ENCODE results near the gene URB1.

The URB1 gene

DNA sequence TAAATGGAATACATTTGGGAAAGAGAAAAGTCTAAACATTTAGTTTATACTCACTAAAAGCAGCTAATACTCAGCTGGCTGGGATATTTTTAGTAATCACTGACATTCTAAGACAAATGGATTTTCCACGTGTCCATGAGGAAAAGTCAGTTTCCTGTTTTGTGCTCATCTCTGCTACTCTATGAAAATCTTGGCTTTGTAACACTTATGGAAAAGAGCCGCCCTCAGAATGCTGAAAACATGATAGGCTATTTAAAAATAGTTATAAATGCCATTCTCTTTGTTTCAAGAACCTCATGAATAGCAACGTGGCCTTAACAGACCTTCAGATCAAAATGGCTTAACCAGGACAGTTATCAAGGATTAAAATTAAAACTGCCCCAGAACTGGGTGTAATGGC lies 64.2 kb downstream of the URB1 start:
- Histone ChIP-seq H3F3A (ENCODE audit: insufficient read depth) (no peaks in the 10 kb centered on the region), H2AFZ (ENCODE audit: low read depth, low read length, severe bottlenecking) (no peak overlapping the region), H3K4me2 (ENCODE audit: low read depth, low read length, poor library complexity, severe bottlenecking) (no peak overlapping the region), H3K27me3 (ENCODE audit: low read length) (no peaks in the 10 kb centered on the region), H4K20me1 (ENCODE audit: low read depth, low read length) (no peaks in the 10 kb centered on the region), H3K9me2 (replicated peaks; ENCODE audit: insufficient read depth, low read length) (no peaks in the 10 kb centered on the region), H3K9ac (ENCODE audit: low read length) (no peak overlapping the region), H3K36me3 (ENCODE audit: low read length) (peaks cover 25% of the 10 kb centered on the region; the same call in 1 of the 2 replicates), H3K79me2 (ENCODE audit: insufficient read depth, low read length) (no peaks in the 10 kb centered on the region), H3K9me3 (ENCODE audit: insufficient read depth, low read length) (no peaks in the 10 kb centered on the region), H3K27ac (ENCODE audit: low read depth, low read length) (no peak overlapping the region), H3K4me3 (ENCODE audit: insufficient read depth, low read length, poor library complexity, severe bottlenecking) (no peak overlapping the region)
- TF ChIP-seq CTCF (IDR thresholded peaks at IDR 0.05; ENCODE audit: insufficient read depth, low read length, poor library complexity, severe bottlenecking) = no peak
- TF ChIP-seq EZH2phosphoT487 (conservative IDR thresholded peaks at IDR 0.05; ENCODE audit: low read length) = no peak

- Histone ChIP-seq H3K4me2 (ENCODE audit: low read depth, low read length, poor library complexity, severe bottlenecking) (no peak overlapping the region), H3K79me2 (ENCODE audit: insufficient read depth, low read length) (no peaks in the 10 kb centered on the region), H3K36me3 (ENCODE audit: low read length) (peaks cover 17% of the 10 kb centered on the region; the same call in 1 of the 2 replicates), H3F3A (ENCODE audit: insufficient read depth) (no peaks in the 10 kb centered on the region), H2AFZ (ENCODE audit: low read depth, low read length, severe bottlenecking) (no peak overlapping the region), H3K9ac (ENCODE audit: low read length) (no peak overlapping the region), H3K4me3 (ENCODE audit: insufficient read depth, low read length, poor library complexity, severe bottlenecking) (no peak overlapping the region), H3K9me2 (replicated peaks; ENCODE audit: insufficient read depth, low read length) (no peaks in the 10 kb centered on the region), H3K27me3 (ENCODE audit: low read length) (no peaks in the 10 kb centered on the region), H4K20me1 (ENCODE audit: low read depth, low read length) (no peaks in the 10 kb centered on the region), H3K27ac (ENCODE audit: low read depth, low read length) (no peak overlapping the region), H3K9me3 (ENCODE audit: insufficient read depth, low read length) (no peaks in the 10 kb centered on the region)
- TF ChIP-seq EZH2phosphoT487 (conservative IDR thresholded peaks at IDR 0.05; ENCODE audit: low read length) = no peak
These were observed 67.1 kb downstream of the URB1 start for GRCh38 chr21:32325706-32326105.

- H3K4me3 ChIP-seq (ENCODE audit: insufficient read depth, low read length, poor library complexity, severe bottlenecking) = no peak overlapping the region
- H3K9ac ChIP-seq (ENCODE audit: low read length) = no peak overlapping the region
- H4K20me1 ChIP-seq (ENCODE audit: low read depth, low read length) = no peaks in the 10 kb centered on the region
- H2AFZ ChIP-seq (ENCODE audit: low read depth, low read length, severe bottlenecking) = no peak overlapping the region
- no peaks in the 10 kb centered on the region for H3K9me3 ChIP-seq (ENCODE audit: insufficient read depth, low read length)
- peaks cover 15% of the 10 kb centered on the region; the same call in 1 of the 2 replicates for H3K36me3 ChIP-seq (ENCODE audit: low read length)
- TF ChIP-seq CTCF (IDR thresholded peaks at IDR 0.05; ENCODE audit: insufficient read depth, low read length, poor library complexity, severe bottlenecking) = no peak
- TF ChIP-seq EZH2phosphoT487 (conservative IDR thresholded peaks at IDR 0.05; ENCODE audit: low read length) = no peak
- H3K27me3 ChIP-seq (ENCODE audit: low read length) = no peaks in the 10 kb centered on the region
- no peaks in the 10 kb centered on the region for H3K79me2 ChIP-seq (ENCODE audit: insufficient read depth, low read length)
- H3F3A ChIP-seq (ENCODE audit: insufficient read depth) = no peaks in the 10 kb centered on the region
- no peaks in the 10 kb centered on the region for H3K9me2 ChIP-seq (replicated peaks; ENCODE audit: insufficient read depth, low read length)
- no peak overlapping the region for H3K27ac ChIP-seq (ENCODE audit: low read depth, low read length)
- H3K4me2 ChIP-seq (ENCODE audit: low read depth, low read length, poor library complexity, severe bottlenecking) = no peak overlapping the region
These were observed 70.1 kb downstream of the URB1 start for GRCh38 chr21:32322676-32323075.

DNA sequence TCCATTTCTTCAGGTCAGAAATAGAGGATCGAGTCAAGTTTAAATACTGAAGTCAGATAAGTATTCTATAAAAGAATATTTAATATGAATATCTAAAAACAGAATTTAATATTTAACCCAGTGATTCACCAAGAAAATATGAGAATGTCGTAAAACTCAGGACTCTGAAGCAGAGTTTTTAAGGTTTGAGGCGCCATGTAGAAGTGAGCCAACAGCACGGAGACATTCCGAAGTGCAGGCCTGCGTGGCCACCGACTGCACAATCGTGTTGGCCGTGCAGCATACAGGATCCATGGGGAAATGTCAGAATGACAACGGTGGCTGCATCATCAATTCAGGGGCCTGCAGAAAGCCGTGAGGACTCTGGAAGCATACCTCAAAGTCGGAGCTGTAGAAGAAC lies 70.7 kb downstream of the URB1 start:
- no peaks in the 10 kb centered on the region for H3K9me2 ChIP-seq (replicated peaks; ENCODE audit: insufficient read depth, low read length)
- no peak overlapping the region for H3K4me3 ChIP-seq (ENCODE audit: insufficient read depth, low read length, poor library complexity, severe bottlenecking)
- peaks cover 15% of the 10 kb centered on the region; the same call in 1 of the 2 replicates for H3K36me3 ChIP-seq (ENCODE audit: low read length)
- no peaks in the 10 kb centered on the region for H3K9me3 ChIP-seq (ENCODE audit: insufficient read depth, low read length)
- H3K27me3 ChIP-seq (ENCODE audit: low read length) = no peaks in the 10 kb centered on the region
- H3K27ac ChIP-seq (ENCODE audit: low read depth, low read length) = no peak overlapping the region
- H2AFZ ChIP-seq (ENCODE audit: low read depth, low read length, severe bottlenecking) = no peak overlapping the region
- H3K9ac ChIP-seq (ENCODE audit: low read length) = no peak overlapping the region
- no peak for TF ChIP-seq EZH2phosphoT487 (conservative IDR thresholded peaks at IDR 0.05; ENCODE audit: low read length)
- TF ChIP-seq CTCF (IDR thresholded peaks at IDR 0.05; ENCODE audit: insufficient read depth, low read length, poor library complexity, severe bottlenecking) = no peak
- no peak overlapping the region for H3K4me2 ChIP-seq (ENCODE audit: low read depth, low read length, poor library complexity, severe bottlenecking)
- H3F3A ChIP-seq (ENCODE audit: insufficient read depth) = no peaks in the 10 kb centered on the region
- no peaks in the 10 kb centered on the region for H4K20me1 ChIP-seq (ENCODE audit: low read depth, low read length)
- no peaks in the 10 kb centered on the region for H3K79me2 ChIP-seq (ENCODE audit: insufficient read depth, low read length)
